Measurements from ENCODE around the gene MGAT4A. TPM values are rescaled to one million over a fixed set of nuclear protein-coding genes. Genes with fewer than 3 reads are reported as not detected.

The MGAT4A gene
- total and polyA plus RNA-seq, 2 of the 13 experiments (the other 11 are each of a cell fraction or from before 2014, with no cell fraction given): 47.2 to 90.9 TPM

- Histone ChIP-seq H3K9ac (ENCODE audit: insufficient read depth, low read depth, low read length) (no peak overlapping the region), H3K27me3 (ENCODE audit: control insufficient read depth in 1 of 2, insufficient read depth in 2 of 2, low read length in 2 of 2) (no peaks in the 10 kb centered on the region), H3K36me3 (replicated peaks in 1 of 2; ENCODE audit: control insufficient read depth in 1 of 2, insufficient read depth in 2 of 2, low read length in 2 of 2) (peaks cover 10 to 12% of the 10 kb centered on the region in 2 experiments), H3K9me3 (ENCODE audit: low read length) (no peaks in the 10 kb centered on the region), H3K4me1 (ENCODE audit: insufficient read depth, low read length) (peaks cover 13% of the 10 kb centered on the region), H2AFZ (ENCODE audit: low read length) (no peak overlapping the region), H3K79me2 (ENCODE audit: insufficient read depth, low read length) (peaks cover 68% of the 10 kb centered on the region), H3K27ac (ENCODE audit: extremely low read length, insufficient read depth, low read length) (no peak overlapping the region), H3K4me3 (replicated peaks in 1 of 3; ENCODE audit: insufficient read depth in 1 of 3, low read depth in 2 of 3, low read length in 3 of 3) (no peak overlapping the region), H3K4me2 (ENCODE audit: low read depth, low read length) (no peak overlapping the region), H4K20me1 (ENCODE audit: insufficient read depth, low read length) (peaks cover 1% of the 10 kb centered on the region; the same call in 1 of the 2 replicates)
- no TSS peak for BruUV-seq (replicated peaks)
- ChIA-PET POLR2A (no interaction called here), CTCF (ENCODE audit: low intra/inter-chr PET ratio, low total read pairs) (no interaction called here)
- DNase-seq (ENCODE audit: low spot score) (no peak), ATAC-seq (no peak), FAIRE-seq (no peak)
- in situ Hi-C loops (cut with HindIII; ENCODE audit: extremely low pct_ligation_motif_present, low pct_unique_long_range_greater_than_20kb): no loop called here
- WGBS (ENCODE audit: low lambda C conversion rate): 93% methylated on average over 9 of the region's 9 CpGs
- intact Hi-C loops (cut with micrococcal nuclease; ENCODE audit: unreplicated experiment): no loop called here
- TF ChIP-seq ZNF121 (CRISPR knock-in tag; IDR thresholded peaks at IDR 0.05) (peak; percentile 79), GATAD1 (CRISPR knock-in tag; IDR thresholded peaks at IDR 0.05) (no peak)
These were observed 15.0 kb downstream of the MGAT4A start for GRCh38 chr2:98715812-98716451.

GRCh38 chr2:98713332-98714015, 17.5 kb downstream of the MGAT4A start:
- Histone ChIP-seq H3K9me3 (ENCODE audit: low read length) (no peaks in the 10 kb centered on the region), H3K4me3 (replicated peaks in 1 of 3; ENCODE audit: insufficient read depth in 1 of 3, low read depth in 2 of 3, low read length in 3 of 3) (no peak overlapping the region), H3K36me3 (replicated peaks in 1 of 2; ENCODE audit: control insufficient read depth in 1 of 2, insufficient read depth in 2 of 2, low read length in 2 of 2) (peaks cover 1 to 7% of the 10 kb centered on the region in 2 experiments; a peak in 3 of 5 replicates), H3K27me3 (ENCODE audit: control insufficient read depth in 1 of 2, insufficient read depth in 2 of 2, low read length in 2 of 2) (no peaks in the 10 kb centered on the region), H3K27ac (ENCODE audit: extremely low read length, insufficient read depth, low read length) (no peak overlapping the region), H3K4me1 (ENCODE audit: insufficient read depth, low read length) (peaks cover 12% of the 10 kb centered on the region), H3K4me2 (ENCODE audit: low read depth, low read length) (no peak overlapping the region), H3K79me2 (ENCODE audit: insufficient read depth, low read length) (peaks cover 73% of the 10 kb centered on the region), H2AFZ (ENCODE audit: low read length) (no peak overlapping the region), H4K20me1 (ENCODE audit: insufficient read depth, low read length) (peaks cover 3% of the 10 kb centered on the region; the same call in 1 of the 2 replicates), H3K9ac (ENCODE audit: insufficient read depth, low read depth, low read length) (no peak overlapping the region)
- 92% methylated on average over 4 of the region's 4 CpGs for WGBS (ENCODE audit: low lambda C conversion rate)
- DNase-seq (ENCODE audit: low spot score): no peak
- intact Hi-C loops (cut with micrococcal nuclease; ENCODE audit: unreplicated experiment) (no loop called here), in situ Hi-C loops (cut with HindIII; ENCODE audit: extremely low pct_ligation_motif_present, low pct_unique_long_range_greater_than_20kb) (no loop called here)
- BruUV-seq (replicated peaks): no TSS peak
- no peak for FAIRE-seq
- ATAC-seq: no peak
- ChIA-PET POLR2A (no interaction called here), CTCF (ENCODE audit: low intra/inter-chr PET ratio, low total read pairs) (no interaction called here)
- TF ChIP-seq MTA1 (CRISPR knock-in tag; IDR thresholded peaks at IDR 0.05; ENCODE audit: borderline replicate concordance) (no peak), ZBTB1 (CRISPR knock-in tag; IDR thresholded peaks at IDR 0.05; ENCODE audit: borderline replicate concordance) (no peak), ATF6 (CRISPR knock-in tag; conservative IDR thresholded peaks at IDR 0.05) (no peak), ZNF446 (CRISPR knock-in tag; IDR thresholded peaks at IDR 0.05) (no peak), KLF15 (CRISPR knock-in tag; IDR thresholded peaks at IDR 0.05; ENCODE audit: borderline replicate concordance) (no peak), PRDM4 (CRISPR knock-in tag; IDR thresholded peaks at IDR 0.05; ENCODE audit: borderline replicate concordance) (no peak), ZKSCAN1 (IDR thresholded peaks at IDR 0.05; ENCODE audit: low read length) (no peak)
